ENCODE data around the gene TBC1D5. TPM values are rescaled to one million over a fixed set of nuclear protein-coding genes. Genes with fewer than 3 reads are reported as not detected.
"Not testable (repeated sequence)": the region's sequence is repeated elsewhere in the genome, so short reads cannot be mapped to it uniquely, and the experiment has no call there.

Gene TBC1D5
- polyA plus RNA-seq, 4 donors, result 5.1 to 37.6 (median 12.4) TPM

GRCh38 chr3:17396036-17396435 lies 346.4 kb downstream of the TBC1D5 start:
- Histone ChIP-seq H3K27ac (ENCODE audit: low read depth in 1 of 3, low read length in 2 of 3) (no peak overlapping the region), H3K4me3 (ENCODE audit: low read depth in 1 of 3, low read length in 3 of 3) (no peak overlapping the region), H3K27me3 (ENCODE audit: control insufficient read depth in 3 of 3, insufficient read depth in 3 of 3, low read length in 3 of 3) (no peaks in the 10 kb centered on the region), H3K4me1 (ENCODE audit: control insufficient read depth in 3 of 3, insufficient read depth in 2 of 3, low read depth in 1 of 3, low read length in 2 of 3) (no peaks in the 10 kb centered on the region), H3K36me3 (ENCODE audit: control insufficient read depth in 3 of 3, insufficient read depth in 2 of 3, low read depth in 1 of 3, low read length in 3 of 3) (peaks cover 0 to 7% (median 3%) of the 10 kb centered on the region in 3 donors), H3K9me3 (ENCODE audit: control insufficient read depth in 2 of 2, insufficient read depth in 1 of 2, low read depth in 1 of 2, low read length in 1 of 2) (no peaks in the 10 kb centered on the region)
- FAIRE-seq (no peak), DNase-seq (no peak)
- 86 to 94% (median 92%) methylated on average over 6 of the region's 6 CpGs for WGBS, 3 donors

GRCh38 chr3:17394541-17395155 lies 347.8 kb downstream of the TBC1D5 start:
- no peaks in the 10 kb centered on the region for H3K4me1 ChIP-seq (ENCODE audit: control insufficient read depth in 3 of 3, insufficient read depth in 2 of 3, low read depth in 1 of 3, low read length in 2 of 3)
- 88 to 96% (median 92%) methylated on average over 5 of the region's 5 CpGs for WGBS, 3 donors
- DNase-seq (no peak), FAIRE-seq (no peak)
- H3K4me3 ChIP-seq (ENCODE audit: low read depth in 1 of 3, low read length in 3 of 3), result no peak overlapping the region
- H3K27ac ChIP-seq (ENCODE audit: low read depth in 1 of 3, low read length in 2 of 3), result no peak overlapping the region
- peaks cover 0 to 4% (median 3%) of the 10 kb centered on the region in 3 donors for H3K36me3 ChIP-seq (ENCODE audit: control insufficient read depth in 3 of 3, insufficient read depth in 2 of 3, low read depth in 1 of 3, low read length in 3 of 3)
- no peaks in the 10 kb centered on the region for H3K27me3 ChIP-seq (ENCODE audit: control insufficient read depth in 3 of 3, insufficient read depth in 3 of 3, low read length in 3 of 3)
- no peaks in the 10 kb centered on the region for H3K9me3 ChIP-seq (ENCODE audit: control insufficient read depth in 2 of 2, insufficient read depth in 1 of 2, low read depth in 1 of 2, low read length in 1 of 2)

GRCh38 chr3:17392516-17392915 lies 349.9 kb downstream of the TBC1D5 start:
- not testable (repeated sequence) for H3K4me1 ChIP-seq (ENCODE audit: control insufficient read depth in 3 of 3, insufficient read depth in 2 of 3, low read depth in 1 of 3, low read length in 2 of 3); H3K27me3 ChIP-seq (ENCODE audit: control insufficient read depth in 3 of 3, insufficient read depth in 3 of 3, low read length in 3 of 3); H3K9me3 ChIP-seq (ENCODE audit: control insufficient read depth in 2 of 2, insufficient read depth in 1 of 2, low read depth in 1 of 2, low read length in 1 of 2); H3K4me3 ChIP-seq (ENCODE audit: low read depth in 1 of 3, low read length in 3 of 3); DNase-seq; H3K36me3 ChIP-seq (ENCODE audit: control insufficient read depth in 3 of 3, insufficient read depth in 2 of 3, low read depth in 1 of 3, low read length in 3 of 3); H3K27ac ChIP-seq (ENCODE audit: low read depth in 1 of 3, low read length in 2 of 3); FAIRE-seq
- 95 to 97% (median 96%) methylated on average over 5 of the region's 5 CpGs for WGBS, 3 donors

GRCh38 chr3:17390785-17391184 lies 351.6 kb downstream of the TBC1D5 start:
- no peaks in the 10 kb centered on the region for H3K9me3 ChIP-seq (ENCODE audit: control insufficient read depth in 2 of 2, insufficient read depth in 1 of 2, low read depth in 1 of 2, low read length in 1 of 2)
- DNase-seq (no peak), FAIRE-seq (no peak)
- no peaks in the 10 kb centered on the region for H3K4me1 ChIP-seq (ENCODE audit: control insufficient read depth in 3 of 3, insufficient read depth in 2 of 3, low read depth in 1 of 3, low read length in 2 of 3)
- no peaks in the 10 kb centered on the region for H3K27me3 ChIP-seq (ENCODE audit: control insufficient read depth in 3 of 3, insufficient read depth in 3 of 3, low read length in 3 of 3)
- peaks cover 0 to 4% (median 0%) of the 10 kb centered on the region in 3 donors for H3K36me3 ChIP-seq (ENCODE audit: control insufficient read depth in 3 of 3, insufficient read depth in 2 of 3, low read depth in 1 of 3, low read length in 3 of 3)
- H3K27ac ChIP-seq (ENCODE audit: low read depth in 1 of 3, low read length in 2 of 3), result no peak overlapping the region
- H3K4me3 ChIP-seq (ENCODE audit: low read depth in 1 of 3, low read length in 3 of 3), result no peak overlapping the region
- WGBS, 3 donors, result 94 to 99% (median 98%) methylated on average over 3 of the region's 3 CpGs

GRCh38 chr3:17387108-17387507 lies 355.3 kb downstream of the TBC1D5 start:
- H3K4me3 ChIP-seq (ENCODE audit: low read depth in 1 of 3, low read length in 3 of 3), result no peak overlapping the region
- H3K36me3 ChIP-seq (ENCODE audit: control insufficient read depth in 3 of 3, insufficient read depth in 2 of 3, low read depth in 1 of 3, low read length in 3 of 3), result peaks cover 0 to 6% (median 0%) of the 10 kb centered on the region in 3 donors
- no peaks in the 10 kb centered on the region for H3K9me3 ChIP-seq (ENCODE audit: control insufficient read depth in 2 of 2, insufficient read depth in 1 of 2, low read depth in 1 of 2, low read length in 1 of 2)
- WGBS, 3 donors, result 93 to 98% (median 94%) methylated on average over 1 of the region's 1 CpG
- no peak for DNase-seq
- FAIRE-seq, result no peak
- no peak overlapping the region for H3K27ac ChIP-seq (ENCODE audit: low read depth in 1 of 3, low read length in 2 of 3)
- H3K4me1 ChIP-seq (ENCODE audit: control insufficient read depth in 3 of 3, insufficient read depth in 2 of 3, low read depth in 1 of 3, low read length in 2 of 3), result no peaks in the 10 kb centered on the region
- H3K27me3 ChIP-seq (ENCODE audit: control insufficient read depth in 3 of 3, insufficient read depth in 3 of 3, low read length in 3 of 3), result no peaks in the 10 kb centered on the region

- no peaks in the 10 kb centered on the region for H3K9me3 ChIP-seq (ENCODE audit: control insufficient read depth in 2 of 2, insufficient read depth in 1 of 2, low read depth in 1 of 2, low read length in 1 of 2)
- WGBS, 3 donors, result 94 to 96% (median 94%) methylated on average over 8 of the region's 8 CpGs
- no peaks in the 10 kb centered on the region for H3K27me3 ChIP-seq (ENCODE audit: control insufficient read depth in 3 of 3, insufficient read depth in 3 of 3, low read length in 3 of 3)
- H3K4me3 ChIP-seq (ENCODE audit: low read depth in 1 of 3, low read length in 3 of 3), result no peak overlapping the region
- DNase-seq (no peak), FAIRE-seq (no peak)
- H3K36me3 ChIP-seq (ENCODE audit: control insufficient read depth in 3 of 3, insufficient read depth in 2 of 3, low read depth in 1 of 3, low read length in 3 of 3), result peaks cover 0 to 6% (median 0%) of the 10 kb centered on the region in 3 donors
- no peak overlapping the region for H3K27ac ChIP-seq (ENCODE audit: low read depth in 1 of 3, low read length in 2 of 3)
- H3K4me1 ChIP-seq (ENCODE audit: control insufficient read depth in 3 of 3, insufficient read depth in 2 of 3, low read depth in 1 of 3, low read length in 2 of 3), result no peaks in the 10 kb centered on the region
Measured at GRCh38 chr3:17386432-17386831, 356.0 kb downstream of the TBC1D5 start.

GRCh38 chr3:17384567-17385296 lies 357.7 kb downstream of the TBC1D5 start:
- Histone ChIP-seq H3K36me3 (ENCODE audit: control insufficient read depth in 3 of 3, insufficient read depth in 2 of 3, low read depth in 1 of 3, low read length in 3 of 3) (peaks cover 0 to 6% (median 0%) of the 10 kb centered on the region in 3 donors), H3K4me1 (ENCODE audit: control insufficient read depth in 3 of 3, insufficient read depth in 2 of 3, low read depth in 1 of 3, low read length in 2 of 3) (no peaks in the 10 kb centered on the region), H3K27me3 (ENCODE audit: control insufficient read depth in 3 of 3, insufficient read depth in 3 of 3, low read length in 3 of 3) (no peaks in the 10 kb centered on the region), H3K4me3 (ENCODE audit: low read depth in 1 of 3, low read length in 3 of 3) (no peak overlapping the region), H3K27ac (ENCODE audit: low read depth in 1 of 3, low read length in 2 of 3) (no peak overlapping the region), H3K9me3 (ENCODE audit: control insufficient read depth in 2 of 2, insufficient read depth in 1 of 2, low read depth in 1 of 2, low read length in 1 of 2) (no peaks in the 10 kb centered on the region)
- FAIRE-seq, result no peak
- 80 to 88% (median 86%) methylated on average over 3 of the region's 3 CpGs for WGBS, 3 donors
- peak in 1 of 2 donors; percentile 5 for DNase-seq

GRCh38 chr3:17373304-17373703 lies 369.1 kb downstream of the TBC1D5 start:
- H3K36me3 ChIP-seq (ENCODE audit: control insufficient read depth in 3 of 3, insufficient read depth in 2 of 3, low read depth in 1 of 3, low read length in 3 of 3), result peaks cover 0 to 6% (median 2%) of the 10 kb centered on the region in 3 donors
- DNase-seq (no peak), FAIRE-seq (no peak)
- WGBS, 3 donors, result 88 to 100% (median 97%) methylated on average over 1 of the region's 1 CpG
- H3K4me1 ChIP-seq (ENCODE audit: control insufficient read depth in 3 of 3, insufficient read depth in 2 of 3, low read depth in 1 of 3, low read length in 2 of 3), result no peaks in the 10 kb centered on the region
- H3K4me3 ChIP-seq (ENCODE audit: low read depth in 1 of 3, low read length in 3 of 3), result no peak overlapping the region
- H3K27ac ChIP-seq (ENCODE audit: low read depth in 1 of 3, low read length in 2 of 3), result no peak overlapping the region
- no peaks in the 10 kb centered on the region for H3K9me3 ChIP-seq (ENCODE audit: control insufficient read depth in 2 of 2, insufficient read depth in 1 of 2, low read depth in 1 of 2, low read length in 1 of 2)
- no peaks in the 10 kb centered on the region for H3K27me3 ChIP-seq (ENCODE audit: control insufficient read depth in 3 of 3, insufficient read depth in 3 of 3, low read length in 3 of 3)
